Measurements from ENCODE around the gene SEL1L. TPM values are rescaled to one million over a fixed set of nuclear protein-coding genes. Genes with fewer than 3 reads are reported as not detected.
A peak's percentile ranks its signal among the peaks of the same experiment; 100 is the strongest.

Gene SEL1L
- total RNA-seq, 1 donor from 2014 or later: 82.6 TPM

GRCh38 chr14:81565441-81566290 is 32.0 kb upstream of the SEL1L start:
- TF ChIP-seq CTCF (IDR thresholded peaks at IDR 0.05; ENCODE audit: insufficient read depth, low read length, poor library complexity, severe bottlenecking): peak; percentile 42
- Histone ChIP-seq H3K36me3 (ENCODE audit: control insufficient read depth, insufficient read depth, low read length) (no peaks in the 10 kb centered on the region), H3K4me3 (ENCODE audit: low read depth, low read length) (no peak overlapping the region), H3K27me3 (ENCODE audit: control insufficient read depth, insufficient read depth, low read length) (no peaks in the 10 kb centered on the region)
- no peak for DNase-seq (ENCODE audit: low read depth)

GRCh38 chr14:81562818-81563217 is 29.2 kb upstream of the SEL1L start:
- Histone ChIP-seq H3K36me3 (ENCODE audit: control insufficient read depth, insufficient read depth, low read length) (no peaks in the 10 kb centered on the region), H3K4me3 (ENCODE audit: low read depth, low read length) (no peak overlapping the region), H3K27me3 (ENCODE audit: control insufficient read depth, insufficient read depth, low read length) (no peaks in the 10 kb centered on the region)
- DNase-seq (ENCODE audit: low read depth): no peak
- no peak for TF ChIP-seq CTCF (IDR thresholded peaks at IDR 0.05; ENCODE audit: insufficient read depth, low read length, poor library complexity, severe bottlenecking)

GRCh38 chr14:81561084-81561775 is 27.6 kb upstream of the SEL1L start:
- TF ChIP-seq CTCF (IDR thresholded peaks at IDR 0.05; ENCODE audit: insufficient read depth, low read length, poor library complexity, severe bottlenecking): no peak
- no peak for DNase-seq (ENCODE audit: low read depth)
- Histone ChIP-seq H3K27me3 (ENCODE audit: control insufficient read depth, insufficient read depth, low read length) (no peaks in the 10 kb centered on the region), H3K36me3 (ENCODE audit: control insufficient read depth, insufficient read depth, low read length) (no peaks in the 10 kb centered on the region), H3K4me3 (ENCODE audit: low read depth, low read length) (no peak overlapping the region)

DNA sequence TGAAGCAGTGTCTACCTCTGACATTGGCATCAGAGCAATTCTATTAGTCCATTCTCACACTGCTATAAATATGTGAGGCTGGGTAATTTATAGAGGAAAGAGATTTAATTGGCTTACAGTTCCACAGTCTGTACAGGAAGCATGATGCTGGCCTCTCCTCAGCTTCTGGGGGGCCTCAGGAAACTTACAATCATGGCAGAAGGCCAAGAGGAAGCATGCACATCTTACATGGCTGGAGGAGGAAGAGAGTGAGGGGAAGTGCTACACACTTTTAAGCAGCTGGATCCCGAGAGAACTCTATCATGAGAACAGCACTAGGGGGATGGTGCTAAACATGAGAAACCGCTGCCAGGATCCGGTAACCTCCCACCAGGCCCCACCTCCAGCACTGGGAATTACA is 25.7 kb upstream of the SEL1L start:
- Histone ChIP-seq H3K4me3 (ENCODE audit: low read depth, low read length) (no peak overlapping the region), H3K36me3 (ENCODE audit: control insufficient read depth, insufficient read depth, low read length) (no peaks in the 10 kb centered on the region), H3K27me3 (ENCODE audit: control insufficient read depth, insufficient read depth, low read length) (no peaks in the 10 kb centered on the region)
- no peak for DNase-seq (ENCODE audit: low read depth)
- no peak for TF ChIP-seq CTCF (IDR thresholded peaks at IDR 0.05; ENCODE audit: insufficient read depth, low read length, poor library complexity, severe bottlenecking)

DNA sequence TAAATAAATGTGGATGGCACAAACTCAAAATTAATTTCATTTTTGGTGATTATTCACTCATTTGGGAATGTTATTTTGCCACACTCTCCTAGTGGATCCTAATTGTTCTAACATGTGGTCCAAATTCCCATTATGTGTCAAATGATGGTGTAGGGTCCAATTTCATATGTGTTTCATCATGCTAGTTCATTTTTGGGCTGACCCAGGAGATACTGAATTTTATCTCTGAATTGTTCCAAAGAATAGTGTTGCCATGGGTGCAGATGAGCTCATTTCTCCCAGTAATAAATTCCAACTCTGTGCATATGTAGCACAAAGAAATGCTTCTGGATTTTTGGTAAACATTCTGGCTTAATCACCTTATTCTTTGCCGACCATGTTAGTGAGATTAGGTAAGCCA is 23.5 kb upstream of the SEL1L start:
- no peaks in the 10 kb centered on the region for H3K27me3 ChIP-seq (ENCODE audit: control insufficient read depth, insufficient read depth, low read length)
- H3K4me3 ChIP-seq (ENCODE audit: low read depth, low read length): no peak overlapping the region
- H3K36me3 ChIP-seq (ENCODE audit: control insufficient read depth, insufficient read depth, low read length): no peaks in the 10 kb centered on the region
- TF ChIP-seq CTCF (IDR thresholded peaks at IDR 0.05; ENCODE audit: insufficient read depth, low read length, poor library complexity, severe bottlenecking): no peak
- DNase-seq (ENCODE audit: low read depth): no peak
